ENCODE results near the gene F2RL3.
A peak's percentile ranks its signal among the peaks of the same experiment; 100 is the strongest.

F2RL3 gene

DNA sequence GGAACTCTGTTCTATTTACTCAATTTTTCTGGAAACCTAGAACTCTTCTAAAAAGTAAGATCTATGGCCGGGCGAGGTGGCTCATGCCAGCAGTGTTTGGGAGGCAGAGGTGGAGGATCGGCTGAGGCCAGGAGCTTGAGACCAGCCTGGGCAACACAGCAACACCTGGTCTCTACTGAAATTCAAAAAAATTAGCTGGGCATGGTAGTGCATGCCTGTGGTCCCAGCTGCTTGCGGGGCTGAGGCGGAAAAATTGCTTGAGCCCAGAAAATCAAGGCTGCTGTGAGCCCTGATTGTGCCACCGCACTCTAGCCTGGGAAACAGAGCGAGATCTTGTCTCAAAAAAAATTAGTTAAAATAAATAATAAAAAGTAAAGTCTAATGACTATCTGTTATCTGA is 28.6 kb downstream of the F2RL3 start:
- no peak overlapping the region for H3K4me3 ChIP-seq (ENCODE audit: low read depth, low read length)
- no peak for DNase-seq (ENCODE audit: low read depth, low spot score)
- in situ Hi-C loops (cut with HindIII; ENCODE audit: low sequenced_read_pairs): no loop called here
- no peak for TF ChIP-seq CTCF (IDR thresholded peaks at IDR 0.05; ENCODE audit: low read depth, low read length)

GRCh38 chr19:16919496-16919895 is 30.7 kb downstream of the F2RL3 start:
- in situ Hi-C loops (cut with HindIII; ENCODE audit: low sequenced_read_pairs): no loop called here
- DNase-seq (ENCODE audit: low read depth, low spot score): no peak
- H3K4me3 ChIP-seq (ENCODE audit: low read depth, low read length): no peak overlapping the region
- no peak for TF ChIP-seq CTCF (IDR thresholded peaks at IDR 0.05; ENCODE audit: low read depth, low read length)

- TF ChIP-seq CTCF (IDR thresholded peaks at IDR 0.05; ENCODE audit: low read depth, low read length): no peak
- DNase-seq (ENCODE audit: low read depth, low spot score): peak; percentile 85
- in situ Hi-C loops (cut with HindIII; ENCODE audit: low sequenced_read_pairs): no loop called here
- H3K4me3 ChIP-seq (ENCODE audit: low read depth, low read length): no peak overlapping the region
Measured at GRCh38 chr19:16920816-16921529, 32.2 kb downstream of the F2RL3 start.

DNA sequence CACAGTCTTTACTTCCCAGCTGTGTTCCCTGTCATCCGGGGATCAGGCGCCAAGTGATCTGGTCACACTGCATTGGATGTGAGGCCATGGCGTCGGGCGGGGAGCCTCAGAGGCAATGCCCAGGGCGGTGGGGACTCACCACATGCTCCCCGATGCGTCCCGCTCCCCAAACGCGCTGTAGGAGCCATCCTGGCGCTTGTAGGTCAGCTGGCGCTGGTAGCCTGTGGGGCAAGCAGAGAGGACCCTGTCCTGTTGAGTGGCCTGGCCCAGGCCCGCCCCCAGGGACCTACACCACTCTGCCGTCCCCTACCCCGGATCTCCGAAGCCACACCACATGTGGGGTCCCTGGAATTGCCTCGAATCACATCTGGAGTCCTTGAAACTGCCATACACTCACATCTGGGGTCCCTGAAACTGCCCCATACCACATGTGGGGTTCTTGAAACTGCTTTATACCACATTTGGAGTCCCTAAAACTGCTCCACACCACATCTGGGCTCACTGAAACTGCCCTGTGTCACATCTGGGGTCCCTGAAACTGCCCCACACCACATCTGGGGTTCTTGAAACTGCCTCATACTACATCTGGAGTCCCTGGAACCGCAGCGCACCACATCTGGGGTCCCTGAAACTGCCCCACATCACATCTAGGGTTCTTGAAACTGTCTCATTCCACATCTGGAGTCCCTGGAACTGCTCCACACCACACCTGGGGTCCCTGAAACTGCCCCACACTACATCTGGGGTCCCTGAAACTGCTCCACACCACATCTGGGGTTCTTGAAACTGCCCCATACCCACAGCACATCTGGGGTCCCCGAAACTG is 33.2 kb downstream of the F2RL3 start:
- in situ Hi-C loops (cut with HindIII; ENCODE audit: low sequenced_read_pairs): no loop called here
- TF ChIP-seq CTCF (IDR thresholded peaks at IDR 0.05; ENCODE audit: low read depth, low read length): no peak
- no peak for DNase-seq (ENCODE audit: low read depth, low spot score)
- no peak overlapping the region for H3K4me3 ChIP-seq (ENCODE audit: low read depth, low read length)

DNA sequence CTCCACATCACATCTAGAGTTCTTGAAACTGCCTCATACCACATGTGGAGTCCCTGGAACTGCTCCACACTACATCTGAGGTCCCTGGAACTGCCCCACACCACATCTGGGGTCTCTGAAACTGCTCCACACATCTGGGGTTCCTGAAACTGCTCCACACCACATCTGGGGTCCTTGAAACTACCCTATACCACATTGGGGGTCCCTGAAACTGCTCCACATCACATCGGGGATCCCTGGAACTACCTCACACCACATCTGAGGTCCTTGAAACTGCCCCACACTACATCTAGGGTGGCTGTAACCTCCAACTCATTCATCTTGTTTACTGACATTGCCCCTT is 33.8 kb downstream of the F2RL3 start:
- DNase-seq (ENCODE audit: low read depth, low spot score): no peak
- TF ChIP-seq CTCF (IDR thresholded peaks at IDR 0.05; ENCODE audit: low read depth, low read length): no peak
- H3K4me3 ChIP-seq (ENCODE audit: low read depth, low read length): no peak overlapping the region
- in situ Hi-C loops (cut with HindIII; ENCODE audit: low sequenced_read_pairs): no loop called here

GRCh38 chr19:16922949-16923348 is 34.1 kb downstream of the F2RL3 start:
- TF ChIP-seq CTCF (IDR thresholded peaks at IDR 0.05; ENCODE audit: low read depth, low read length): no peak
- in situ Hi-C loops (cut with HindIII; ENCODE audit: low sequenced_read_pairs): no loop called here
- H3K4me3 ChIP-seq (ENCODE audit: low read depth, low read length): no peak overlapping the region
- DNase-seq (ENCODE audit: low read depth, low spot score): no peak
